MV-4-11 (cell line): Measurements from ENCODE around the gene PPP1R13B.
"Not testable (repeated sequence)": the region's sequence is repeated elsewhere in the genome, so short reads cannot be mapped to it uniquely, and the experiment has no call there.

ENCODE experiments used
- DNase-seq: peaks from one replicate; lab custom pipeline; 2025; lab: John Stamatoyannopoulos, UW

PPP1R13B gene, protein sequence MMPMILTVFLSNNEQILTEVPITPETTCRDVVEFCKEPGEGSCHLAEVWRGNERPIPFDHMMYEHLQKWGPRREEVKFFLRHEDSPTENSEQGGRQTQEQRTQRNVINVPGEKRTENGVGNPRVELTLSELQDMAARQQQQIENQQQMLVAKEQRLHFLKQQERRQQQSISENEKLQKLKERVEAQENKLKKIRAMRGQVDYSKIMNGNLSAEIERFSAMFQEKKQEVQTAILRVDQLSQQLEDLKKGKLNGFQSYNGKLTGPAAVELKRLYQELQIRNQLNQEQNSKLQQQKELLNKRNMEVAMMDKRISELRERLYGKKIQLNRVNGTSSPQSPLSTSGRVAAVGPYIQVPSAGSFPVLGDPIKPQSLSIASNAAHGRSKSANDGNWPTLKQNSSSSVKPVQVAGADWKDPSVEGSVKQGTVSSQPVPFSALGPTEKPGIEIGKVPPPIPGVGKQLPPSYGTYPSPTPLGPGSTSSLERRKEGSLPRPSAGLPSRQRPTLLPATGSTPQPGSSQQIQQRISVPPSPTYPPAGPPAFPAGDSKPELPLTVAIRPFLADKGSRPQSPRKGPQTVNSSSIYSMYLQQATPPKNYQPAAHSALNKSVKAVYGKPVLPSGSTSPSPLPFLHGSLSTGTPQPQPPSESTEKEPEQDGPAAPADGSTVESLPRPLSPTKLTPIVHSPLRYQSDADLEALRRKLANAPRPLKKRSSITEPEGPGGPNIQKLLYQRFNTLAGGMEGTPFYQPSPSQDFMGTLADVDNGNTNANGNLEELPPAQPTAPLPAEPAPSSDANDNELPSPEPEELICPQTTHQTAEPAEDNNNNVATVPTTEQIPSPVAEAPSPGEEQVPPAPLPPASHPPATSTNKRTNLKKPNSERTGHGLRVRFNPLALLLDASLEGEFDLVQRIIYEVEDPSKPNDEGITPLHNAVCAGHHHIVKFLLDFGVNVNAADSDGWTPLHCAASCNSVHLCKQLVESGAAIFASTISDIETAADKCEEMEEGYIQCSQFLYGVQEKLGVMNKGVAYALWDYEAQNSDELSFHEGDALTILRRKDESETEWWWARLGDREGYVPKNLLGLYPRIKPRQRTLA

DNA sequence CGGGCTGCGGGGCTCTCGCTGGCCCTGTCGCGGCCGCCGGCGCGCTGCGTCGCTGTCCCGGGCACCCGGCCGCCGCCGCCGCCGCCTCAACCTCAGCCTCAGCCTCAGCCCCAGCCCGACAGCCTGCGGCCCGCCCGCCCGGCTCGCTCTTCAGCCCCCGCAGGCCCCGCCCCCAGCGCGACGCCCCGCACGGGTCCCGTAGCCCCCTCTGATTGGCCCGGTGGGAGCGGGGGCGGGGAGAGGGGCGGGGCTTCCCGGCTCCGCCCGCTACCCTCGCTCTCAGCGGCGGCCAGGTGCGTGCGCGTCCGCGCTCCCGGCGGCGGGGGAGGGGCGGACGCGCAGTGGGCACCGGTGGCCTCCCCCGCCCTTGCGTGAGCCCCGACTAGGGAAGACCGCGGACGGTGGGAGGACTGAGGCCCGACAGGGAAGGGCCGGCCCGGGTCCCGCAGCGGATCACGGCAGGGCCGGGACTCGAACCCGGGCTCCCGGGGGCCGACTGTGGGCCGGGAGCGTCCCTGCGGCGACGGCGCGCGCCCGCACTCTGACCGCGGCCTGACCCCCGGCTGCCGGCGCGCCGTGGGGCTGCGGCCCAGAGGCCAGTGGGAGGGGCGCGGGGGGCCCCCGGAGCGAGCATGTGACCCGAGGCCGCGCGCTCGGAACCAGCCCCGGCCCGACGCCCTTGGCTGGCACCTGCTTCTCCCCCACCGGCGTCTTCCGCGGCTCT, at the start of gene PPP1R13B:
Gene PPP1R13B, minus strand, starts transcription at position 125 of the 724 bp plus-strand sequence. CDS start 268 bp downstream, outside the sequence.
- DNase-seq: peak; percentile 68

DNA sequence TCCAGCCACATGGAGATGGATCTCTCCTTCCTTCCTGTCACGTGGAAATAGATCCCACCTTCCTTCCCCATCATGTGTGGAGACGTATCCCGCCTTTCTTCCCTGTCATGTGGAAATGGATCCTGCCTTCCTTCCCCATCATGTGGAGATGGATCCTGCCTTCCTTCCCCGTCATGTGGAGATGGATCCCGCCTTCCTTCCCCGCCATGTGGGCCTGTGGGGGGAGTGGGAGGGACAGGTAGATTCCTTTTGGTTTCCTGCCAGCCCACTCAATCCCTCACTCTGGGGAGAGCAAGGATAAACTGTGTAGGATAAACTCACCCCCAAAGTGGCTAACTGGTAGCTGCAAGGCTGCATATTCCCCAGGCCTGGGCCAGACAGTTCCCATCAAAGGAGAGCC, 49.2 kb upstream of the PPP1R13B start:
- no peak for DNase-seq

DNA sequence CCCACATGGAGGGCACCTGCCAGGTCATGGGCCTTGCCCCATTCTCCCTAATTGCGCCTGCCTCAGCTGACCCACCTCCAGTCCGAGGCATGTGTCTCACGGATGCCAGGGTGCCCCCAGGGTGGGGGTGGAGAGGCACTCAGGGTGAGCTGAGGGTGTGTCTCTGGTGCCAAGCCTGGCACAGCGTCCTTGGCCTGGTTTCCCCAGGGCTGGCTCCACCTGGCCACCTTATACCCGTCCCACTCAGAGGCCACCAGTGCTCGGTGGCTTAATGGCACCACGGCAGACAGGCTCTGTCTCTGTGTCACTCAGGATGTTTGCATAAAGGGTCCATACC, 47.3 kb upstream of the PPP1R13B start:
- no peak for DNase-seq

DNA sequence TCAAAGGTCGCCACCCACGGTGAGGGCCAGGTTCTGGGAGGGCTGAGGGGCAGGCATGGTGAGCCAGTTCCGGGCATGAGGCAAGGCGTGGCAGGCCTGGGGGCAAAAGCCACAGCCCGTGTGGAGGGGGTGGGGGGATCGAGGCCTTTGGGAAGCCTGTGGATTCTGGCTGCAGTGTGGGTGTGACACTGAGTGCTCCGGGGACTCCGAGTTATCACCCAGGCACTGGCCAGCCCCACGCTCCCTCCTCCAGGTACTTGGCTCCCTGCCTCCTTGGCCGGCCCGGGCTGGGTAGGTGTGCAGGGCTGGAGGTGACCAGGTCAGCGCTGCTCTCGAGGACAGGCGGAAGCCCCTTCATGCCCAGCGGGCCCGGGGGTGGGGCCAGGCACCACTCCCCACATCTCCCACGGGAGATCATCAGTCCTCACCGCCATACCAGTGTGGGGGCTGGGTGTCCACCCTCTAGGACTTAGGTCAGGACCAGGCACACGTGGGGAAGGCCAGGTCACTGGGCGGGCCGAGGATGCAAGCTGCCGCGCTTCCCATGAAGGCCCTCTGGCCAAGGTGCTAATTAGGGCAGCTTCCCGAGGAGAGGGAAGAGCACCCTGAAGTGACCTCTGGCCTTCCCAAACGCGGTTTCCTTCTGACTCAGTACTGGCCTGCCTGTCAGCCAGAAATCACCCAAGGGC, 46.8 kb upstream of the PPP1R13B start:
- DNase-seq: no peak

DNA sequence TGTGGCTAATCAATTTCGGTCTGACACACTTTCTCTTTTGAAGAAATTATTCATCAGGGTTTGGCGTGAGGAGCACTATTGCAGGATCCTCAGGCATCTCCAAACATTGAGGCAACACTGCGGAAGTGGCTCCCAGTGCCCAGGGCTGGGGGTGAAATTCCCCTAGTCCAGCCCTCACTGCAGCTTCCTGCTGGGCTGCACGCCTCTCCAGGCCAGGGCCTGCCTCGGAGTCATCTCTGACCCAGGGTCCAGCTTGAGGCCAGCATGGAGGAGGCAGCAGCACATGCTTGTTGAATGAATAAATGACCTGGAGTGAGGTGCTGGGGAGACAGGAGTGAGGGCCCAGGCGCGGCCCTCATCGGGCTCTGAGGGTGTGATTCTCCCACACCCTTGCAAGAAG, 44.9 kb upstream of the PPP1R13B start:
- DNase-seq: no peak

DNA sequence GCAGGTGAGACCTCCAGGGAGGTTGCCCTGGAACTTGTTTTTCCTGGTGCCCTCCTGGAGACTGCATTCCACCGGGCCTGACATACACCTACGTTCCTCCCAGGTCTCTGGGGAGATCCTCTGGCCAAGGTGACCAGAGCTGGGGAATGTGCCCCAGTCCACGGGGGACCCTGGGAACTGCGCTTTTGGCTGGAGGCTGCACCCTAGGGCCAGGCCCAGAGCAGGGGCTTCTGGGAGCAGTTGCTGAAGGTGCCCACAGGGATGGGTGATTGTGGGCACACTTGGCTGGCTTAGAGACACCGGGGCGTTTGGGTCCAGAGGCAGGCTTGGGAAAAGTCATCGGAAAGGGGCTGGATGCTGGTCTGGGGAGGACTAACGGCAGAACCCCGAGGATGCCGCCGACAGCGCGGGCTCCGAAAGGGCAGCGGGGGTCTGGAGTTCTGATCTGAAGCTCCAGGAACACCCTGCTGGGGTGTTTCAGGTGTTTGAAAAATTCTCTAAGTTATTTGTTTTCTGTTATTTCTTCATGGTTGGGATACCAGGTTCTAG, 44.4 kb upstream of the PPP1R13B start:
- no peak for DNase-seq

DNA sequence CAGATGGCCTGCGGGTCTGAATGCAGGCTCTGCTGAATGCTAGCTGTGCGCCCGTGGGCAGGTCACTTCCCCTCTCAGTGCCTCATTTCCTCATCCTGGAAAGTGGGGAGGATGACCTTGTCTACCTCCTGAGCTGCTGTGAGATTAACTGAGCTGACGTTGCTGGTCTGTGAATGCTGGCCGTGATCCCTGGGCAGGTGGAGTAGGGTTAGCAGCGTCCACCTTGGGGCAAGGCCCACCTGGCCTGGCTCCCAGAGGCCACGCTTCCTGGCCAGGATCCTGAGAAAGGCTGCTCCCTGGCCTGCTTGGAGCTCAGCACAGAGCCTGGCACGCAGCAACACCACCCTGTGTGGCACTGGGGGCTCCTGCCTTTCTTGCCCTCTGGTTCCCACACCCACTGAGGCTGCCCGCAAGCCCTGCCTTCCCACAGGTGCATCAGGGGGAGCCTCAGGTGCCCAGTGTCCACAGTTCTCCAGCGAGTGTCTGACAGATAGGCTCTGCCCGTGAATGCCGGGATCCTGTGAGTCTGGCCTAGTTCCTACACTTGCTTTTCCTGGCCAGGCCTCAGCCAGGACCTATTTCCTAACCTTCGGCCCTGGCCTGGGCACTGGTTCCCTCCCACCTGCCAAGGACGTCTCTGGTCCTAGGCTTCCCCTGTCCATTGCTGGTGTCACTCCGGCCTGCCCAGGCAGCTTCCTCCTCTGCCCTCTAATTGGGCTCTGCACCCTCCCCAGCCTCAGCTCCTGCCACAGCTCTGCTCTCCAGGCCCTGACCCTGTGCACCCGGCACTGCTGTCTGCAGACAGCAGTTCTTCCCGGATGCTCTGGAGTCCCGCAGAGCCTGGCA, 43.7 kb upstream of the PPP1R13B start:
- peak; percentile 7 for DNase-seq

DNA sequence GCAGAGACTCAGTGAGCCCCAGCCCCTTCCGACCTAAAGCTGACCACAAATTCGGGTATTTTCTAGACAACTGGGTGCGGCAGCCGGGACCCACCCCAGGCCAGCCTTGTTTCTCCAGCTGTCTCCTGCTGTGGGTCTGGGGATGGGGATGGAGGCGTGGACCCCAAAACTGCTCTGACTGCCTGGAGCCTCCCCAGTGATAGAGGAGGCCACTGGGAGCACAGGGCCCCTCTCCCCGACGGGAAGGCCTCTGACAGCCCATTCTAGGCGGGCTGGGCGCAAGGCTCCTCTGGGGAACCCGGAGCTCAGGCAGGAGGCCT, 42.6 kb upstream of the PPP1R13B start:
- DNase-seq: no peak

DNA sequence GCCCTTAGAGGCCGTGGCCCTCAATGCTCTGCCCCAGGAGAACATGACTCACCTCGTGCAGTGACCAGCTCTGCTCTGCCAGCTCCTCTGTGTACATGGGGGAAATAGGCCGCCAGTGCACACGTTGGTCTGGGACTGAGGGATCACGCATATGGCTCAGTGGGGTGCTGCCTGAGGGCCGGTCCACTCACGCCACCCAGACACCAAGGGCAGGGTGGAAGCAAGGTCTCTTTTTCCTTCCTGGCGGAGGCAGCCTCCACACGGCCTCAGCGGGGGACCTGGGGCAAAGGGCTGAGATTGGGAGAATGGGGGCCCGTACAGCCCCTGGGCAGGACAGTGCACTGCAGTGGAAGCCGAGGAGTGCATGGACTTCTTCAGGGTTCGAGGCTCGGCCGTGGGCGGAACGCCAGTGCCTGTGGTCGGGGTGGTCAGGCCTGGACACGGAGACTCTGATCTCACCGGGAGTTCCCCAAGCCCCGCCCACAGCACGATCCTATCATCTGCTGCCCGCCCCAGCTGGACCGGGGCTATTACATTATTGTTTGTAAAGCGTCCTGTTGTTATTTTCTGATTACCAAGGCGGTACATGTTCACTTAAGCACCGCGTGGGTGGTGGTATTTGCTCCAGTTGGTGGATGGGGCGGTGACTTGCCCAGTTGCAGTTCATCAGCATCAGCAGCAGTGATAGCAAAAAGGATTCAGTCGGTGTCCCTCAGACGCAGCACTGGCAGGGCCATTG, 42.1 kb upstream of the PPP1R13B start:
- DNase-seq: no peak

DNA sequence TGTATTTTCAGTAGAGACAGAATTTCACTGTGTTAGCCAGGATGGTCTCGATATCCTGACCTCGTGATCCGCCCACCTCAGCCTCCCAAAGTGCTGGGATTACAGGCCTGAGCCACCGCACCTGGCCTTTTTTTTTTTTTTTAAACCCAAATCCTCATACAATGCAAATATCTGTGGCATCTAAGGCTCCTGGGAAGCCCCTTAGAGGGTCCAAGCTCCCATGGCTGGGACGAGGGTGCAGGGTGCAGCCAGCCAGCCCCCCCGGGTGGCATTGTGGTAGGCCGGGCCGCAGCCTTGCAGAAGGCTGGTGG, 41.6 kb upstream of the PPP1R13B start:
- DNase-seq: not testable (repeated sequence)

DNA sequence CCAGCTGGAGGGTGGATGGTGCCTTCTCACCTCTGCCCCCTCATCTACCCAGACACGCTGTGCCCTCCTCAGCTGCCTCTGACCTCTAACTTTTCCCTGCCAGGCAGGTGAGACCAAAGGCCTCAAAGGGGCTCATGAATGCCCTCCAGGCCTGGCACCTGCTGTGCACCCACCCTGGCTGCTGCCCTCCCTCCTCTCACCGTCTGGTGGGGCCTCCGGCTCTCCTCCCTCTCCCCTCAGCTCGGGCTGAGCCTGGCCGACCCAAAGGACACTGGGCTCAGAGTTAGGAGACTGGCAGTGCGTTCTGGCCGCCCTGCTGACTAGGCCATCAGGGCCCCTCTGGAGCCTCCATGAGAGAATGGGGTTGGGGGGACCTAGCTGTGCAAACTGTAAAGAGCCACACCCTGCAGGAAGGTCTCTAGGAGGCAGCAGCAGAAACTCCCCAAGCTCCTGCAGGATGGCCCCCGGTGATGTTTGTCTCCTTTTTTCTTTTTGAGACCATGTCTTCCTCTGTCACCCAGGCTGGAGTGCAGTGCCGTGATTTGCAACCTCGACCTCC, 40.3 kb upstream of the PPP1R13B start:
- DNase-seq: no peak

DNA sequence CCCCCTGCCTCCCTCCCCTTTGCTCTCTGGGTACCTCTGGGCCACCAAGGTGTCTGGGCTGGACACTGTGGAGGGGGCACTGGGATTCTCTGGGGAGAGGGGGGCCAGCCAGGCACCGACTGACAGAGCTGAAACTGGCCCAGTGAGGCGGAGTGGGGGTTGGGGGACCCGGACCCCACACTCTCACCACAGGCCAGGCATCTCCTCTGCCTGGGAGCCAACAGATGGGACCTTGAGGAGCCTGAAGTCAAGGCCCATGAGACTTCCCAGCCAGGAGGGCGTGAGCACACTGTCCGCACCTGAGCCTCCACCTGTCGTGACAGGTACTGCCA, 39.8 kb upstream of the PPP1R13B start:
- no peak for DNase-seq

DNA sequence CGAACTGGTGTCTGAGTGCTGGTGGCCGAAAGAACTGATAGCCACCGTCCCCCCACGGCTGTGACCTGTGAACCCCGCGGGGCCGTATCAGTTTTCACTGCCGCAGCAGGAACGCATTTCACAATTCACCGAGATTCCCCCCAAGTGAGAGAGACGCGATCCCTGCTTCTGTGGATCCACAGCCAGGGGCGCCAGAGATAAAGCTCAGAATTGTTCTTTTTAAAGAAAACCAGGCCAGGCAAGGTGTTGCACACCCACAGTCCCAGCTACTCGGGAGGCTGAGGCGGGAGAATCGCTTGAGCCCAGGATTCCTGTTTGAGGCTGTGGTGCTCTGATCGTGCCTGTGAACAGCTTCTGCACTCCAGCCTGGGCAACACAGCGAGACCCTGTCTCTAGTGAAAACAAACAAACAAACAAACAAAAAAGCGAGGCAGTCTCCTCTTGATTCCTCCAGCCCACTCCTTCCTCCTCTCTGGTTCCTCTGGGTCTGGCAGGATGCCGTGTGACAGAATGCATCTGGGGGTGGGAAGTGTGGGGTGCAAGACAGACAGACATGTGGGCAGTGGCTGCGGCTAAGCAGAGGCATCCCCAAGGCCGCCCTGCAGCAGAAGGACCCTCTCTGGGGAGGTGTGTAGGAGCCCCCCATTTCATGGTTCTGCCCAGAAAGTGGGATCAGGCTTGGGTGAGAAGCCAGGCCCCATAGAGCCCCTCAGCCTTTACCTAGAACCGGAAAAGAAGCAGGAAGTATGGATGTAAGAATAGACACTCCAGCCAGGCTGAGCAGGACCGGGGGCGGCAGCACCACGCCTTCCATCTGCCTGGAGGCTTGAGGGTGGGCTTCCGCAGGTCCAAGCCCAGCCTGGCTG, 39.2 kb upstream of the PPP1R13B start:
- no peak for DNase-seq

DNA sequence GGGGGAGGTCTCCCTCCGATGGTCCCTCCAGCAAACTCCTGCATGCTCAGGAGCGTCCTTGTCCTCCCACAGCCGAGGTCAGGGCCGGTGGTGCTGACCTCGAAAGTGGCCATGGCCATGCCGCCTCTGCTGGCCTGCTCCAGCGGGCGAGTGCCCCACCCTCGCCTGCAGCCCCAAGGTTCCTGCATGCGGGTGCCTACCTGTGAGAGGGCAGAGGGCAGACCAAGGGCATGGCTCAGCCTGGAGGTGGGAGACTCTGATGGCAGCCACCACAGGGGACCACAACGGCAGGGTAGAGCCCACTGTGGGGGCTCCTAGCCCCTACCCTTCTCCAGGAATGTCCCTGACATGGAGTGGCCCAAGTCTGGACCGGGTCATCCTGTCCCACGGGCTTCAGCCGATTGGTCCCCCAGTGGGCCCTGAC, 38.1 kb upstream of the PPP1R13B start:
- DNase-seq: no peak

DNA sequence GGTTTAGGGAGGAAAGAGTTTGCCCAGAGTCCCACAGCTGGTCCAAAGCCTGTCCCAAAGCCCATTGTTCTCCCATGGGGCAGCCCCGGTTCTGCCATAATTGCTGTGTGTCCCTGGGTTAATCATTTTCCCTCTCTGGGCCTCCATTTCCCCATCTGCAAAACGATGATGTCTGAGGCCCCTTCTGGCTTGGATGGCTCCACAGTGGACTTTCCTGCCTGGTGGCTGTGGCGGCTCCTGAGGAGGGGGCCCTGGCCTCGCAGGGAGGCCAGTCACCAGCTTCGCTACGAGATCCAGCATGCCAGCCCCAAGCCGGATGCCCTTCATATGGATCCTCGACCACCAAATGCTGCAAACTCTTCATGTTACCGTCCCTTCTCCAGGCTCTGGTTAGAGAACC, 37.5 kb upstream of the PPP1R13B start:
- DNase-seq: no peak

DNA sequence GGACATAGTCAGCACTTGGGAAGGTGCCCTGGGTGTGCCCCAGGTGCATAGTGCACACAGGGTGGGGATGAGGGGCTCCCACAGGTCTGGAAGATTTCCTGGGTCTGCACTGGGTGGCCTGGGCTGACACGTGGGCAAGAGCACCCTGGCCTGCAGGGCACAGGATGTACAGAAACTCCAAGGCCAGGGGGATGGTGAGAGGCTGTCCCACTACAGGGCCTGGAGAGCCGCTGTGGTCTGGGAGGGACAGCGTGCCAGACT, 35.8 kb upstream of the PPP1R13B start:
- DNase-seq: no peak

DNA sequence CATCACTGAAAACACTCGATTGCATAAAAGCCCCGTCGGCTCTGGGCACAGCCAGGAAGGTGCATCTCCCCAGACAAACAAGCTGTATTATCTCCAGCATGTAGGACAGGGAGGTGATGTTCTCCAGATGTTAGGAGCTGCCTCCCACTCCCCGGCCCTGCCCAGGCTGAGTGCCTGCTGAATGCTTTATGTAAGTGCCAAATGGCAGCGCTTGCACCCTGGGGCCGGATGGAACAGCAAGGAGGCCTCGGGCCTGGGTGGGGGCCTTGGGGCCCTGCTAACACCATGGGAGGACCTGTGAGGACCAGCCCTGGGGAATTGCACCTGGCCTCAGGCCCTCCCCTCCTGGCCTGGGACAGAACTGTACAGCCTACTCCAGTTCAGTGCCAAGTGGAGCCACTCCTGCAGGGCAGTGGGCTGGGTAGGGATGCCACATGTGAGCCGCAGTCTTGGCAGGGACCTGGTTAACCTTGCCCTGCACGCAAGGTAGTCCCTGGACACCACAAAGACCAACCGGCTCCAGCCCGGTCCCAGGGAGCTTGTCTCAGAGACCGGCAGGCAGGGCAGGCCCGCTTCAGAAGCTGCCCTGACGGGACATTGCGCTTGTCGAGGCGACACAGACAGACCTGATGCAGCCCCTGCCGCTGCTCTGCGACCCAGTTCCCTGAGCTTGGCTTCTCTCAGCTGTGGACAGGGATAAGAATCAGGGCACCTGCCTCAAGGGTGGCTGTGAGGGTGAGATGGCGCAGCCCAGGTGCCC, 35.3 kb upstream of the PPP1R13B start:
- no peak for DNase-seq
